HG02623 (cell line): Measurements from ENCODE around the gene POFUT2.

Experiments
- ATAC-seq: cut with Tn5 transposase; IDR thresholded peaks from one replicate; pipeline ENCODE4 v1.9.1; 2021; ENCODE audit warnings: moderate library complexity; ENCODE audit not compliant: unreplicated experiment

POFUT2 gene

GRCh38 chr21:45285266-45285931 lies 2.3 kb downstream of the POFUT2 start:
- no peak for ATAC-seq

GRCh38 chr21:45284456-45284741 lies 3.3 kb downstream of the POFUT2 start:
- no peak for ATAC-seq

GRCh38 chr21:45283611-45284455 lies 3.9 kb downstream of the POFUT2 start:
- ATAC-seq, result no peak

GRCh38 chr21:45283035-45283610 lies 4.6 kb downstream of the POFUT2 start:
- ATAC-seq, result no peak

GRCh38 chr21:45282283-45283034 lies 5.2 kb downstream of the POFUT2 start:
- ATAC-seq, result no peak

GRCh38 chr21:45281411-45282282 lies 6.0 kb downstream of the POFUT2 start:
- ATAC-seq, result no peak

GRCh38 chr21:45280969-45281368 lies 6.7 kb downstream of the POFUT2 start:
- no peak for ATAC-seq

- no peak for ATAC-seq
These were observed 7.4 kb downstream of the POFUT2 start for GRCh38 chr21:45280178-45280821.

GRCh38 chr21:45279446-45280177 lies 8.1 kb downstream of the POFUT2 start:
- ATAC-seq, result no peak

GRCh38 chr21:45278156-45278911 lies 9.4 kb downstream of the POFUT2 start:
- ATAC-seq, result no peak

GRCh38 chr21:45277101-45278045 lies 10.3 kb downstream of the POFUT2 start:
- ATAC-seq, result no peak

- no peak for ATAC-seq
These were observed 11.1 kb downstream of the POFUT2 start for GRCh38 chr21:45276596-45276995.

- no peak for ATAC-seq
These were observed 17.3 kb downstream of the POFUT2 start for GRCh38 chr21:45270306-45270821.

- no peak for ATAC-seq
These were observed 17.8 kb downstream of the POFUT2 start for GRCh38 chr21:45269861-45270260.

- ATAC-seq, result no peak
These were observed 20.3 kb downstream of the POFUT2 start for GRCh38 chr21:45267390-45267760.

GRCh38 chr21:45266518-45267389 lies 20.9 kb downstream of the POFUT2 start:
- ATAC-seq, result no peak
